Esophagus squamous epithelium (tissue), 4 donors: Measurements from ENCODE around the gene MMP14.

Experiments used
- POLR2A ChIP-seq, 4 donors: fragments of 450-650 bp; IDR thresholded peaks; one replicate each; pipeline ENCODE4 v1.6.1; 2017; ENCODE audit warnings: antibody characterized with exemption in 4 of 4, mild to moderate bottlenecking in 4 of 4, moderate library complexity in 3 of 4
- TF ChIP-seq, protein P1 (sequence below), 6 experiments: fragments of 450-650 bp in 4 of 6; fragments of 200-600 bp in 2 of 6; sonication (generic) in 2 of 6; IDR thresholded peaks; one replicate each; pipeline ENCODE4 v1.5.1; 2016 to 2019; ENCODE audit warnings: antibody characterized with exemption in 6 of 6, mild to moderate bottlenecking in 4 of 6, moderate library complexity in 4 of 6

DNA sequence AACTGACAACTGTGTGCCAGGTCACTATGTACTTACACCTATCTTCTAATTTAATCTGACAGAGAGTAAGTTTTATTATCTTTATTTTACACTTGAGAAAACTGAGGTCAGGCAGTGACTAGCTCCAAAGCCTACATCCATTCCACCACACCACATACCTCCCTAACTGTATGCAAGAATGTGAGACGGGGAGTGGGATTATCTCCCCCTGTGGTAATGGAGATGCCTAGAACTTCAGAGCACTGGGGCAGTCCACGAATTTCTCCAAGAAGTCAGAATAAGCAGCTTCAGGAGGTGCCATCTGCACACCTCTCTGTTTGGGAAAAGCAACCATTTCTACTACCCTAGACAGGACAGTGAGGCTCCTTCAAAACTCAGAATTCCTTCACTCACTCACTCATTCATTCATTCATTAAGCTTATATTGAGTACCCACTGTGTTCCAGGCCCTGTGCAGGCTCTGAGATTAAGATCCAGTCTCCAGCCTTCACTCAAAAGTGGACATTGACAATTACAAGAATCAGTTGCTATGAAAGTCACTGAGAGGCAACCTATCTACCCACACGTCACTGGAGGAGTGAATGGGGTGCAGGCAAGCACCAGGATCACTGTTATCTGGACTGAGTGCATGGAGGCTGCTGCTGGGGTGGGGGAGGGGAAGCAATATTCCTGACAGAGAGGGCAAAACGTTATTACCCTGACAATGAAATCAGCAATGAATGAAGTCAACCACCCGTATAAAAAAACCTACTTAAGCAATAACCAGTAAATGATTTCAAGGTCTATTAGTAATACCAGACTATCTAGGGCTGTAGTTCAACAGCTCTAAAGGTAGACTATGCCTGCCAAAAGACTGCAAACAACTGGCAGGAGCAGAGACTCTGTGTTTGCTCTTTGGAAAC is 39.1 kb upstream of the MMP14 start:
- TF ChIP-seq, protein P1, sequence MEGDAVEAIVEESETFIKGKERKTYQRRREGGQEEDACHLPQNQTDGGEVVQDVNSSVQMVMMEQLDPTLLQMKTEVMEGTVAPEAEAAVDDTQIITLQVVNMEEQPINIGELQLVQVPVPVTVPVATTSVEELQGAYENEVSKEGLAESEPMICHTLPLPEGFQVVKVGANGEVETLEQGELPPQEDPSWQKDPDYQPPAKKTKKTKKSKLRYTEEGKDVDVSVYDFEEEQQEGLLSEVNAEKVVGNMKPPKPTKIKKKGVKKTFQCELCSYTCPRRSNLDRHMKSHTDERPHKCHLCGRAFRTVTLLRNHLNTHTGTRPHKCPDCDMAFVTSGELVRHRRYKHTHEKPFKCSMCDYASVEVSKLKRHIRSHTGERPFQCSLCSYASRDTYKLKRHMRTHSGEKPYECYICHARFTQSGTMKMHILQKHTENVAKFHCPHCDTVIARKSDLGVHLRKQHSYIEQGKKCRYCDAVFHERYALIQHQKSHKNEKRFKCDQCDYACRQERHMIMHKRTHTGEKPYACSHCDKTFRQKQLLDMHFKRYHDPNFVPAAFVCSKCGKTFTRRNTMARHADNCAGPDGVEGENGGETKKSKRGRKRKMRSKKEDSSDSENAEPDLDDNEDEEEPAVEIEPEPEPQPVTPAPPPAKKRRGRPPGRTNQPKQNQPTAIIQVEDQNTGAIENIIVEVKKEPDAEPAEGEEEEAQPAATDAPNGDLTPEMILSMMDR (IDR thresholded peaks at IDR 0.05): no peak
- no peak for TF ChIP-seq POLR2A (IDR thresholded peaks at IDR 0.05)
